Measurements from ENCODE around the gene ABCA4.

DNA sequence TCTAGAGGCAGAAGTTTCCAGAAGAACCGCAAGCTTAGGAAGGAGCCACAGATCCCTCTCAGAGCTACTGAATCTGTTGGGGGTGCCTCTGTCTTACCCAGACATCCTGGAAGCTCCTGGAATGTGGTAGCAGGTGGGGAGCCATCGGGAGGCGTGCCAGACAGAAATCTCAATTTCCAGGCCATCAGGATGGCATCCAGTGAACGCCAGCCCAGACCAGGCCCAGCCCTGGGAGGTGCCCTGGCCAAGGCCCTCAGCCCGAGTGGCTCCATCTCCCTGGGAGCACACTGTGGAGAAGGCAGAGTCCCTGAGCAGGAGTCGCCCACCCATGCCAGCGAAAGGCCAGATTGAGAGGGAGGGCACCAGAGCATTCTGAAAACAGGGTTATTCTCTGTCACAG, 2.5 kb downstream of the ABCA4 start:
- TF ChIP-seq CTCF (IDR thresholded peaks at IDR 0.05; ENCODE audit: low read length) (no peak), EZH2 (optimal IDR thresholded peaks at IDR 0.05; ENCODE audit: low read depth, low read length) (no peak)
